Measurements from ENCODE around the gene TEX22.

- TF ChIP-seq CTCF (IDR thresholded peaks at IDR 0.05): no peak
- no peak for TF ChIP-seq POLR2A (IDR thresholded peaks at IDR 0.05)
Observed at GRCh38 chr14:105439710-105440553, 41.6 kb downstream of the TEX22 start.
